HEK293 (cell line): ENCODE results near the gene LGALS8.
"Not testable (repeated sequence)": the region's sequence is repeated elsewhere in the genome, so short reads cannot be mapped to it uniquely, and the experiment has no call there.

Experiments
- GFI1B ChIP-seq: fragments of 450-650 bp; formaldehyde crosslinking; IDR thresholded peaks from 2 replicates; pipeline ENCODE4 v1.5.1; 2016; ENCODE audit warnings: missing biosample characterization, missing genetic modification characterization
- IKZF3 ChIP-seq: fragments of 450-650 bp; IDR thresholded peaks from 2 replicates; pipeline ENCODE4 v1.5.0; 2018; ENCODE audit warnings: missing biosample characterization, mild to moderate bottlenecking, missing genetic modification characterization, moderate library complexity
- SCRT2 ChIP-seq: fragments of 450-650 bp; formaldehyde crosslinking; IDR thresholded peaks from 2 replicates; pipeline ENCODE4 v1.5.1; 2016; ENCODE audit warnings: missing biosample characterization, missing genetic modification characterization
- YY1 ChIP-seq: fragments of 450-650 bp; formaldehyde crosslinking; IDR thresholded peaks from 2 replicates; pipeline ENCODE4 v1.5.1; 2018; ENCODE audit warnings: missing biosample characterization, missing genetic modification characterization
- ZBTB21 ChIP-seq: fragments of 450-650 bp; formaldehyde crosslinking; IDR thresholded peaks from 2 replicates; pipeline ENCODE4 v1.5.1; 2017; ENCODE audit warnings: missing biosample characterization, missing genetic modification characterization
- ZBTB7A ChIP-seq: fragments of 450-650 bp; formaldehyde crosslinking; IDR thresholded peaks from 2 replicates; pipeline ENCODE4 v1.5.1; 2016; ENCODE audit warnings: low read depth, missing biosample characterization, missing genetic modification characterization
- ZFP3 ChIP-seq: fragments of 450-650 bp; formaldehyde crosslinking; IDR thresholded peaks from 2 replicates; pipeline ENCODE4 v1.5.1; 2016; ENCODE audit warnings: low read depth, missing biosample characterization, missing genetic modification characterization
- ZNF239 ChIP-seq: fragments of 450-650 bp; formaldehyde crosslinking; IDR thresholded peaks from 2 replicates; pipeline ENCODE4 v1.5.1; 2016; ENCODE audit warnings: missing biosample characterization, missing genetic modification characterization
- ZNF791 ChIP-seq: fragments of 450-650 bp; formaldehyde crosslinking; IDR thresholded peaks from 2 replicates; pipeline ENCODE4 v1.5.1; 2016; ENCODE audit warnings: missing biosample characterization, missing genetic modification characterization
- TF ChIP-seq, protein P1 (sequence below): fragments of 450-650 bp; formaldehyde crosslinking; IDR thresholded peaks from 2 replicates; pipeline ENCODE4 v1.5.1; 2016; ENCODE audit warnings: missing biosample characterization, missing genetic modification characterization

DNA sequence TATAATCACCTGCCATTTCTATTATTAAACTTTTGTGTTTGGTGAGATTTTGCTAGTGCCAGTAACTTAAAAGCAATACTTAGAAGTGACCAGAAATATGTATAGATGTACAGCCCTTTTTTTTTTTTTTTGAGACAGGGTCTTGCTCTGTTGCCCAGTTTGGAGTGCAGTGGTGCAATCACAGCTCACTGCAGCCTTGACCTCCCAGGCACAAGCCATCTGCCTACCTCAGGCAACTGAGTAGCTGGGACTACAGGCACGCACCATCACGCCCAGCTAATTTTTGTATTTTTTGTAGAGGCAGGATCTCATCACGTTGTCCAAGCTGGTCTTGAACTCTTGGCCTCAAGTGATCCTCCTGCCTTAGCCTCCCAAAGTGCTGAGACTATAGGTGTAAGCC lies 56.6 kb downstream of the LGALS8 start:
- not testable (repeated sequence) for TF ChIP-seq ZBTB7A; SCRT2 (tag by site-specific recombination); ZBTB21 (tag by site-specific recombination); GFI1B (tag by site-specific recombination); YY1 (tag by site-specific recombination); ZFP3; IKZF3 (tag by site-specific recombination); ZNF791 (tag by site-specific recombination); ZNF239 (tag by site-specific recombination)
- TF ChIP-seq, protein P1, sequence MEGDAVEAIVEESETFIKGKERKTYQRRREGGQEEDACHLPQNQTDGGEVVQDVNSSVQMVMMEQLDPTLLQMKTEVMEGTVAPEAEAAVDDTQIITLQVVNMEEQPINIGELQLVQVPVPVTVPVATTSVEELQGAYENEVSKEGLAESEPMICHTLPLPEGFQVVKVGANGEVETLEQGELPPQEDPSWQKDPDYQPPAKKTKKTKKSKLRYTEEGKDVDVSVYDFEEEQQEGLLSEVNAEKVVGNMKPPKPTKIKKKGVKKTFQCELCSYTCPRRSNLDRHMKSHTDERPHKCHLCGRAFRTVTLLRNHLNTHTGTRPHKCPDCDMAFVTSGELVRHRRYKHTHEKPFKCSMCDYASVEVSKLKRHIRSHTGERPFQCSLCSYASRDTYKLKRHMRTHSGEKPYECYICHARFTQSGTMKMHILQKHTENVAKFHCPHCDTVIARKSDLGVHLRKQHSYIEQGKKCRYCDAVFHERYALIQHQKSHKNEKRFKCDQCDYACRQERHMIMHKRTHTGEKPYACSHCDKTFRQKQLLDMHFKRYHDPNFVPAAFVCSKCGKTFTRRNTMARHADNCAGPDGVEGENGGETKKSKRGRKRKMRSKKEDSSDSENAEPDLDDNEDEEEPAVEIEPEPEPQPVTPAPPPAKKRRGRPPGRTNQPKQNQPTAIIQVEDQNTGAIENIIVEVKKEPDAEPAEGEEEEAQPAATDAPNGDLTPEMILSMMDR: not testable (repeated sequence)
